Tibial nerve (tissue), 4 donors: ENCODE measurements around the gene PRKG1. TPM values are rescaled to one million over a fixed set of nuclear protein-coding genes. Genes with fewer than 3 reads are reported as not detected.

Experiments
- DNase-seq, 2 donors: peaks; one replicate each; pipeline ENCODE4 v3.0.0-alpha.2; 2019; ENCODE audit warnings: low spot score in 2 of 2
- H3K27ac ChIP-seq, 4 donors: fragments of 200-600 bp; sonication (generic) in 3 of 4; one replicate each; pipeline ENCODE4 v1.5.1; 2017 to 2019; ENCODE audit warnings: mild to moderate bottlenecking in 1 of 4
- H3K27me3 ChIP-seq, 2 donors: fragments of 200-600 bp; sonication (generic) in 1 of 2; one replicate each; pipeline versions ENCODE4 v1.5.1 to v1.6.0; 2017 to 2019
- H3K36me3 ChIP-seq, 3 donors: fragments of 200-600 bp; sonication (generic); one replicate each; pipeline ENCODE4 v1.5.1; 2018 to 2019
- H3K4me1 ChIP-seq, 4 donors: fragments of 200-600 bp; sonication (generic) in 3 of 4; one replicate each; pipeline ENCODE4 v1.5.1; 2017 to 2019
- H3K4me3 ChIP-seq, 4 donors: fragments of 200-600 bp; sonication (generic) in 3 of 4; one replicate each; pipeline ENCODE4 v1.5.1; 2017 to 2019; ENCODE audit warnings: mild to moderate bottlenecking in 1 of 4, moderate library complexity in 1 of 4
- H3K9me3 ChIP-seq, 4 donors: fragments of 200-600 bp; sonication (generic) in 3 of 4; one replicate each; pipeline ENCODE4 v1.5.1; 2017 to 2019
- CTCF ChIP-seq, 5 experiments: fragments of 200-600 bp in 3 of 5; fragments of 450-650 bp in 2 of 5; sonication (generic) in 3 of 5; IDR thresholded peaks; one replicate each; pipeline ENCODE4 v1.5.1; 2016 to 2019; ENCODE audit warnings: antibody characterized with exemption in 5 of 5, mild to moderate bottlenecking in 3 of 5, moderate library complexity in 2 of 5
- EP300 ChIP-seq, 2 donors: sonication (generic); formaldehyde crosslinking; IDR thresholded peaks; one replicate each; pipeline ENCODE4 v1.6.1; 2017; ENCODE audit warnings: antibody characterized with exemption in 2 of 2, mild to moderate bottlenecking in 1 of 2
- POLR2A ChIP-seq, 2 donors: fragments of 450-650 bp; IDR thresholded peaks; one replicate each; pipeline ENCODE4 v1.6.1; 2017; ENCODE audit warnings: antibody characterized with exemption in 2 of 2, mild to moderate bottlenecking in 2 of 2, moderate library complexity in 2 of 2
- WGBS, 2 donors: methylation state at CpG; one replicate each; pipeline ENCODE4 v1.1.5; 2018; 5-methylcytosine and 5-hydroxymethylcytosine counted together
- total RNA-seq, 4 donors: library from RNA; depleted of rRNA; stranded (reverse); fragments of >200 nt; gene quantifications; one replicate each; pipeline ENCODE4 v1.1.0, GENCODE V29; 2016

Gene PRKG1
- total RNA-seq, 4 donors from 2014 or later, result 8.7 to 35.0 (median 14.8) TPM

- 85 to 88% methylated on average over 1 of the region's 1 CpG for WGBS, 2 donors
Measured at GRCh38 chr10:51459476-51459875, 385.2 kb downstream of the PRKG1 start.

GRCh38 chr10:51462076-51462779, 387.9 kb downstream of the PRKG1 start:
- H3K4me3 ChIP-seq, result no peak overlapping the region
- no peaks in the 10 kb centered on the region for H3K36me3 ChIP-seq

More at GRCh38 chr10:51459476-51459875, 385.2 kb downstream of the PRKG1 start:
- TF ChIP-seq CTCF (IDR thresholded peaks at IDR 0.05), result no peak
- no peak for TF ChIP-seq POLR2A (IDR thresholded peaks at IDR 0.05)
- no peak for TF ChIP-seq EP300 (IDR thresholded peaks at IDR 0.05)
- no peak overlapping the region for H3K4me3 ChIP-seq
- H3K4me1 ChIP-seq, result peaks cover 0 to 7% (median 0%) of the 10 kb centered on the region in 4 donors
- H3K36me3 ChIP-seq, result no peaks in the 10 kb centered on the region
- H3K27ac ChIP-seq, result no peak overlapping the region
- H3K27me3 ChIP-seq, result no peaks in the 10 kb centered on the region
- no peak for DNase-seq
- peaks cover 0 to 12% (median 0%) of the 10 kb centered on the region in 4 donors for H3K9me3 ChIP-seq

GRCh38 chr10:51468424-51468823, 394.1 kb downstream of the PRKG1 start:
- H3K9me3 ChIP-seq, result no peaks in the 10 kb centered on the region
- whole genome bisulfite sequencing, 2 donors, result 44 to 51% methylated on average over 2 of the region's 2 CpGs
- no peak for DNase-seq
- no peak overlapping the region for H3K27ac ChIP-seq
- H3K4me3 ChIP-seq, result no peak overlapping the region
- TF ChIP-seq POLR2A (IDR thresholded peaks at IDR 0.05) (no peak), CTCF (IDR thresholded peaks at IDR 0.05) (no peak), EP300 (IDR thresholded peaks at IDR 0.05) (no peak)
- no peaks in the 10 kb centered on the region for H3K4me1 ChIP-seq
- no peaks in the 10 kb centered on the region for H3K36me3 ChIP-seq
- no peaks in the 10 kb centered on the region for H3K27me3 ChIP-seq

More at GRCh38 chr10:51462076-51462779, 387.9 kb downstream of the PRKG1 start:
- Histone ChIP-seq H3K9me3 (no peaks in the 10 kb centered on the region), H3K27ac (no peak overlapping the region), H3K27me3 (no peaks in the 10 kb centered on the region), H3K4me1 (peaks cover 0 to 7% (median 0%) of the 10 kb centered on the region in 4 donors)
- WGBS, 2 donors, result 43 to 53% methylated on average over 3 of the region's 3 CpGs
- TF ChIP-seq POLR2A (IDR thresholded peaks at IDR 0.05) (no peak), EP300 (IDR thresholded peaks at IDR 0.05) (no peak)
- DNase-seq, result no peak

GRCh38 chr10:51469686-51470085, 395.4 kb downstream of the PRKG1 start:
- Histone ChIP-seq H3K36me3 (no peaks in the 10 kb centered on the region), H3K27ac (no peak overlapping the region), H3K4me1 (no peaks in the 10 kb centered on the region), H3K9me3 (no peaks in the 10 kb centered on the region), H3K27me3 (no peaks in the 10 kb centered on the region), H3K4me3 (no peak overlapping the region)
- no peak for DNase-seq
- TF ChIP-seq EP300 (IDR thresholded peaks at IDR 0.05), result no peak
- no peak for TF ChIP-seq CTCF (IDR thresholded peaks at IDR 0.05)
- WGBS, 2 donors, result 88 to 92% methylated on average over 2 of the region's 2 CpGs

- Histone ChIP-seq H3K27me3 (no peaks in the 10 kb centered on the region), H3K4me1 (no peaks in the 10 kb centered on the region), H3K9me3 (no peaks in the 10 kb centered on the region), H3K36me3 (no peaks in the 10 kb centered on the region), H3K4me3 (no peak overlapping the region), H3K27ac (no peak overlapping the region)
- TF ChIP-seq EP300 (IDR thresholded peaks at IDR 0.05) (no peak), CTCF (IDR thresholded peaks at IDR 0.05) (no peak), POLR2A (IDR thresholded peaks at IDR 0.05) (no peak)
- 66 to 70% methylated on average over 4 of the region's 4 CpGs for WGBS, 2 donors
- DNase-seq, result no peak
Measured at GRCh38 chr10:51471271-51471670, 397.0 kb downstream of the PRKG1 start.
